GM21447 (cell line): ENCODE results near the gene RSBN1.
"Not testable (repeated sequence)": the region's sequence is repeated elsewhere in the genome, so short reads cannot be mapped to it uniquely, and the experiment has no call there.

Source experiments
- ATAC-seq: cut with Tn5 transposase; IDR thresholded peaks from one replicate; pipeline ENCODE4 v1.9.1; 2021; ENCODE audit not compliant: unreplicated experiment

Gene RSBN1

DNA sequence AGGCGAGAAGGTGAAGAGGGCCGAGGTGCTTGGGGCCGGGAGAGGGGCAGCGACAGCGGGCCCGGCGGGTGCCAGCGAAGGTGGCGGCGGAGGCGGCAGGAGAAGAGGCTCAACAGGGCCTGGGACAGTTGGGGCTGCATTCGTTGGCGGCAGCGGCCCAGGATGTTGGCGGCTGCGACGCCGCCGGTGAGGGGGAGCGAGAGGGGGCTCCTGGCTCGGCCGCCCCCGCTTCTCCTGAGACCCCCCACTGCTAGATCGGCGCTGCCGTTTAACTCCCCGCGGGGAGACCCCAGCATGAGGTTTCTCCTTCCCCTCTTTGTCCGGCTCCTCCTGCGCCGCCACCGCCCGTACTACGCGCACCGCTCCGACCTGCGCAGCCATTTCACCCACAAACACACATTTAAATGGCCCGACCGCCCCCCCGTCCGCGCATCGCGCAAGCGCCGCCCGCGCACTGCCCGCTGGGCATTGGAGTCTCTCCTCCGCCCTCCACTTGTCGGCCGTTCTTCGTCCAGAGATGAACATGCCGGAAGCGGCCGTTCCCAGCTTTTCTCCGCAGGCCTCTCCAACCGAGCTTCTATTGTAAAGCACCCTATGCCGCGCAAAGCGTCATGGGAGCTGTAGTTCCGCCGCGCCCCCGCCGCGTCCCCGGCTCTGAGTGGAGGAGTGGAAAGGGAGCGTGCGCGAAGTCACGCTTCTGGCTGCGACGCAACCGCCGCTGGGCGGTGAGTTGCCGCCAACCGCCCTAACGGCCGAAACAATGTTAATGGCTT is at the start of gene RSBN1:
TSS of gene RSBN1 (minus strand) at position 589 of the 773 bp plus-strand sequence. CDS start at position 525, 64 bp downstream.
- ATAC-seq: peak; percentile 90

DNA sequence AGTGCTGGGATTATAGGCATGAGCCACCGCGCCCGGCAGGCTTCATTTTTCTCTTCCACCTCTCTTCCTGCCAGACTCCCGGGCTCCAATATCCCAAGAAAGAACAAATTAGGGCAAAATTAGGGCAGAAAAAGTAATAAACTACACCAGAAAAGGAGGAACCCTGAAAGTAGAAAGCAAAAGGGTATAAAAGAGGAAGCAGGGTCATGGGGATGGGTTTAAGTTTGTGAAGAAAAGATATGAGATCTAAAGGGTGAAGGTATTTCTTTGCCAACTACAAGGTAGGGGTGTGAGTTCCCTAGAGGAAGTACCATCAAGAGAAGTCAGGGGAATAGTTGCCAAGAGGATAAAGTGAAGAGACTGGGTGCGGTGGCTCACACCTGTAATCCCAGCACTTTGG is 49.4 kb upstream of the RSBN1 start:
- no peak for ATAC-seq

DNA sequence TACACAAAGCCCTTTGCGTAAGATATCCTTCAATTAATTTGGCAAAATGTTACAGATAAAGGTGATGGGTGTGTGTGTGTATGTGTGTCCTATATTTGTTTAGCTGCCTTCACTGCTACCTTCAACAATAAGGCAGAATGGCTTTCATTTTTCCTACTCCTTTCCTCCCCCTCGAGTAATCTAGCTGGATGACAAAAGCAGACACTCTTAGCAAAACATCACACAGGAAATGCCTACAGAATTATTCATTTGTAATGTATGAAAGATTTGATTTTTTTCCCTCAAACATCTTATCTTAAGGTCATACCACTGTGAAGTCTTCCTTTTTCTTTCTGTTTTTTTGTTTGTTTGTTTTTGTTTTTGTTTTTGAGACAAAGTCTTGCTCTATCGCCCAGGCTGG is 48.6 kb upstream of the RSBN1 start:
- ATAC-seq: no peak

DNA sequence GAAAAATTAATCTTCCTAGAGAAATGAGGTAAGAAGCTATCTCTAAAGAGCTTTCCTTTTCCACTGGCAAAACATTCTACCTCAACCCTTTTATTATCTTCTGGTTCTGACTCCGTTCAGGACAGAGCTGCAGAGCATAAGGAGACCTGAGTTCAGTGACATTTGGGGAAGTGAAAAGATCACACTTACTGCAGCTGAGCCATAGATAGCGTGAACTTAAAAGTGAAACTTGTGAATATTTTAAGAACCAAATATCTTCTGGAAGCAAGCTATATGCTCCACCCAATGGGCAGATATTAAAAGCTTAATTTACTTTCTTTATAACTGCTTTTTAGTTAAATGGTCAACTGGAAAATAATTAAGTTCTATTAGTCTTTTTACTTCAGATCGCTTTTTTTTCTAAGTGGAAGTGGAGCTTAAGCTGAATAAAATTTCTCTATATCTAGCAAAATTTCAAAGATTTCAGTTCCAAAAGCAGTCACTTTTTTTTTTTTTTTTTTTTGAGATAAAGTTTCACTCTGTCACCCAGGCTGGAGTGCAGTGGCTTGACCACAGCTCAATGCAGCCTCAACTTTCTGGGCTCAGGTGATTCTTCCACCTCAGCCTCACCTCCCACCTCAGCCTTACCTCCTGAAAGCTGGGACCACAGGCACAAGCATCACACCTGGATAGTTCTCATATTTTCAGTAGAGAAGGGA is 47.4 kb upstream of the RSBN1 start:
- peak; percentile 87 for ATAC-seq

DNA sequence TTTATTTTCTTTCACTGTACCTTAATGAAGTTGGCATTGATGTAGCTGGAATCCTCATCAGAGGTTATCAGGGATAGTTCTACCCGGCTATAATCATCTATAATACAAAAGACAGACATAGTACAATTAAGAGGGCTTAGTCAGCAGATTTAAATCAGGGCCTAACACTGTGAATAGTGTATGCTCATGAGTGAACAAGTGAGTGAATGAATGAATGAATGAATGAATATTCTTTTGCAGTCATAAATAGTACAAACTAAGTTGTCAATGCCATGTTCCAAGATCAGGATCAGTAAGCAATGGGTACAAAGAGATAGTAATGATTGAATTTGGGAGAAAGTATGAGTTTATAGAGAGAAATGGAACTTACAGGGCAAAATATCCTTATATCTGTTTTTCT is 46.7 kb upstream of the RSBN1 start:
- ATAC-seq: no peak

DNA sequence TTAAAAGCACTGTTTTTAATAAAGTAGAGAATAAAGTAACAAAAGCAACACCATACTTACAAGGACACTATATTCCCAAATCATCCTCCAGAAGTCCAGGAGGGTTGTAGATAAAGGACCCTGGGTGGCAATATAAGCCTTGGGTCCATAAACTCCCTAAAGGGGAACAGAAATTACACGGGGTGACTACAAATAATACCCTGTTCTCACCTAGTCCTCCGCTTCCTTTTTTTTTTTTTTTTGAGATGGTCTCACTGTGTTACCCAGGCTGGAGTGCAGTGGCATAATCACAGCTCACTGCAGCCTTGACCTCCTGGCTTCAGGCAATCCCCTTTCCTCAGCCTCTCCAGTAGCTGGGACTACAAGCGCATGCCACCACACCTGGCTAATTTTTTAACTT is 46.1 kb upstream of the RSBN1 start:
- ATAC-seq: peak; percentile 39

DNA sequence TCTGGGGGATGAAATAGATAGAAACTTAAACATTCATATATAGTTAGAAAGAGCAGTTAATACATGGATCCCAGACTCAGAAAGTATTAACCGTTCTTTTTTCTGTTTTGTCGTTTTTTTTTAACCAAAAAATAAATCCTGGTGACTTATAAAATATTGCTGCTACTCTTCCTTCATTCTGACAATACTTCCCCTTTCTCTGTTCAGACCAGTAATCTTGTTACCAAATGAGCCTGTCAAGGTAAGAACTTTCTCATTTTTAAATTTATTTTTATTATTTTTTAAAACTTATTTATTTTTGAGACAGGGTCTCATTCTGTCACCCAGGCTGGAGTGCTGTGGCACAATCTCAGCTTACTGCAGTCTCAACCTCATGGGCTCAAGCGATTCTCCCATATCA is 45.5 kb upstream of the RSBN1 start:
- no peak for ATAC-seq

DNA sequence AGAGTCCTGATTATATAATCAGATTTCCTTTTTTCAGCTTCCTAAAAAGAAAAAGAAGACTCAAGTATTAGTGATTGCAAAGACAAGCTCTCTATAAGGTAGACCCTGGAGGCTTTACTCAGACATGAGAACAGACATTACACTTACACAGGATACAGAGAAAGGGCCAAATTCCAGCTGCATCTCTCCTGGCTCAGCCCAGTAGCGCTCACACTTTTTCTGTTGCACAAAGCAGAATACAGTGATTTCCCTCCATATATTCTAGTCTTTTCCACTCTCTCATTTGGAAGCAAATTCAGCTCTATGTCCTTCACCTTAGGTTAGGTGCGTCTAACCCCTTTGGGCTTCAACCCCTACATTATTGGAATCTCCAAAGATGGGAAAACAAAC is 44.1 kb upstream of the RSBN1 start:
- no peak for ATAC-seq

DNA sequence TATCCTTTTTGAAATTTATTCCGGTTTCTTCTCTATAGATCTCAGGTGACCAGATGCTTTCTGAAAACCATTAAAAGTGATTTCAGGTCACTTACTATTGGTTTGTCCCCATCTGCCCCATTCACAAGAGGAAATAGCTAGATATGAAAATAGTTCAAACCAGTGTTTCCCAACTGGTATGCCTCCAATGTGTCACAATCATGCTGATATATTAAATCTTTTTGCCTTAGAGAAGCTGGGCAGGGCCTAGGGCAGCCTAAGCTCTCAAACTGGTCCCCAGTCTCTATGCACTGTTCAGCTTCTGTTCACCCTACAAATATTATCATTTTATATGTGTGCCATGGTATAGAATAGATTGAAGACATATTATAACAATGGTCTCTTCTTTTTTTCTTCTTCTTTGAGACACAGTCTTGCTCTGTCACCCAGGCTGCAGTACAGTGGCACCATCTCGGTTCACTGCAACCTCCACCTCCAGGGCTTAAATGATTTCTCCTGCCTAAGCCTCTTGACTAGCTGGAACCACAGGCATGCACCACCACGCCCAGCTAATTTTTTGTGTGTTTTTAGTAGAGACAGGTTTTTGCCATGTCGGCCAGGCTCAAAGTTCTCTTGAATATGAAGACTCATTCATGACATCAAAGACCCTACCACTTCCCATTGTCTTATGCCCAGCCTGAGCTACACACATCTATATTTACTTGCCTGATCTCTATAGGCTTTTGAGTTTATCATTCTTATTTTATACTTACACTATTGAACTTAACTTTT is 43.5 kb upstream of the RSBN1 start:
- no peak for ATAC-seq

DNA sequence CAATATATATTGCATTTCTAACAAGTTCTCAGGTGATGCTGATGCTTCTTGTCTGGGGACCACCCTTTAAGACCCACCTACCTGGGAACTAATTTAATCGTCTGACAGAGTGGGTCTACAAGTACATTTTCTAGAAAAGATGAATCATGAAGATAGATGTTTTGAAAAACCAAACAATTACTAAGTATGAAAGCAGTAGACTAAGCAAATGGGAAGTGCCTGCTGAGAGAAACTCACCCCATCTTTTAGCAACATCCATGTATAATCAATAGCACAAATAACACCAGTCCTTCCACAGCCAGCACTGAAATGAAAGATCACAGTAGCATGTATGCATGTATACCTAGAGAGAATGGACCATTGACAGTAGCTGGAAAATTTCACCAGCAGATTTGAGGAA is 42.0 kb upstream of the RSBN1 start:
- no peak for ATAC-seq

DNA sequence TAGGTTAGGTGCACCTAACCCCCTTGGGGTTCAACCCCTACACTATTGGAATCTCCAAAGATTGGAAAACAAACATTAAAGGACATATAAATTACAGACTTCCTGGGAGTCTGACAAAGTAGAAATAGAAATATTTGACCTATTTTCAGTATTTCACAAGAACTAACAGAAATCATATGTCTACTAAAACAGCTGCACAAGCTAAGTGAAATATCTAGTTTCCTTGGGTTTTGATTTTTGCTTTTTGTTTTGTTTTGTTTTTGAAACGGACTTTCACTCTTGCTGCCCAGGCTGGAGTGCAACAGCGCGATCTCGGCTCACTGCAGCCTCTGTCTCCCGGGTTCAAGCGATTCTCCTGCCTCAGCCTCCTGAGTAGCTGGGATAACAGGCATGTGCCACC is 40.4 kb upstream of the RSBN1 start:
- ATAC-seq: not testable (repeated sequence)

DNA sequence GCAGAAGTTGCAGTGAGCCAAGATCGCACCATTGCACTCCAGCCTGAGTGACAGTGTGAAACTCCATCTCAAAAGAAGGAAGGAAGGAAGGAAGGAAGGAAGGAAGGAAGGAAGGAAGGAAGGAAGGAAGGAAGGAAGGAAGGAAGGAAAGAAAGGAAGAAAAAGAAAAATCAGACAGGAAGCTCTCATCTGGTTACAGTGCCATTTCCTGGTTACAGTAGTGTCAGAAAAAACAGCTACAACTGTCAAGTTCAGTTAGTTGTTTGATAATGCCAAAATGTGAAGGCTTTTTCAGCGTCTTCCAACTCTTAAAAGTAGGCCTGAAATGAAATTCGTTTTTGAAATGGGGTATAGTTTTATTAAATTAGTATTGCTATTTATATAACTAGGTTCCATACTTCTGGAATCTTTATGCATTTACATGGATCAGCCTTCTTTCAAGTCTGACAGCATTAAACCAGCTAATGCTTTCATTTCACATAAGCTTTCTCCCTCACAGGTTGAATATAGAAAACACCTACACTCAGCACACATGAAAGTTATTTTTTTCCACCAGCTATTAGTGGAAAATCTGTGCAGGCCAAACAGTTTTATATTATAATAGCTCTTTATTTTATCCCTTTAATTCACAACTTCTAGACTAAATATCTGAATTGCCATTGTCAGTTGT is 38.0 kb upstream of the RSBN1 start:
- ATAC-seq: no peak

DNA sequence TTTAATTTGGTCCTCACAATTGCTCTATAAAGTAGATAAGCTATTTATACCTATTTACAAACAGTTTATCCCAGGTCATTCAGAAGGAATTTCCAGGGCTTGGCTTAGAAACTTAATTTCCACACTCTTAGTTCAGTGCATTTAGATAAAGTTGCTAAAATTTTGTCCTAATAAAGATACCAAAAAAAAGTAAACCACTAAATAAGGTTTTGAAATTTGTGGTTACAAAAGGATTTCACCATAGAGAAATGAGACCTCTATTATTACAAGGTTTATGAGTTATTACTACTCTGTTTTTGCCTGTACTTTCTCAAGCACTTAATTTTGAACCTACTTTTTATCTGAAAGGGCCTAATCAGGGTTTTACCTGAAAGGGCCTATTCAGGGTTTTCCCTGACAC is 36.8 kb upstream of the RSBN1 start:
- ATAC-seq: no peak

DNA sequence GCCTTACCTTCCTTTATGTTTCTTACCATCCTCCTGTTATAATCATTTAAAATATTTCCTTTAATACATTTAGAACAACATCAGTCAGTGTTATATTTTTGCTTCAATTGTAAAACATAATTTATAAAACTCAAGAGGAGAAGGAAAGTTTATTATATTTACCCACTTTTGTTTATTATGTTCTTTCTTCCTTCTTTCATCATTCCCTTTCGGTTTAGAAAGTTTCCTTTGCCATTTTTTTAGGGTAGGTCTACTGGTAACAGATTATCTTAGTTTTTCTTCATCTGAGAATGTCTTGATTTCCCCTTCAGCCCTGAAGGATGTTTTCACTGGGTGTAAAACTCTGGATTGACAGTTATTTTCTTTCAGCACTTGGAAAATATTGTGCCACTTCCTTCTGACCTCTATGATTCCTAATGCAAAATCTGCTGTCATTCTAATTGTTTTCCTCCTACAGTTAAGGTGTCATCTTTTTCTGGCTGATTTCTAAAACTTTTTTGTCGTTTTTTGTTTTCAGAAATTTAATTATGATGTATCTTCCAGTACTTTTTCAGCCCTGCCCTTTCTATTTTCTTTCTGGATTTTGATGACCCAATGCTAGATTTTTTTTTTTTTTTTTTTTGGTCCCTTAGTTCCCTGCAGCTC is 34.2 kb upstream of the RSBN1 start:
- ATAC-seq: no peak

DNA sequence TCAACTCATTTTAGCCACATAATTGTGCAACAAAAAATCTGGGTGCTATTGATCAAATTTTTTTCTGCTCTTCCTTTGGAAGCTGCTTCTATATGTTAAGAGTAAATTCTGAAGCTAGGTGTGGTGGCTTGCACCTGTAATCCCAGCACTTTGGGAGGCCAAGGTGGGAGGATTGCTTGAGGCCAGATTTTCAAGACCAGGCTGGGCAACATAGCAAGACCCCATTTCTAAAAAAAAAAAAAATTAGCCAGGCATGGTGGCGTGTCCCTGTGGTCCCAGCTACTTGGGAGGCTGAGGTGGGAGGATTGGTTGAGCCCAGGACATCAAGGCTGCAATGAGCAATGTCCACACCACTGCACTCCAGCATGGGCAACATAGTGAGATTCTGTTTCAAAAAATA is 24.3 kb upstream of the RSBN1 start:
- ATAC-seq: no peak

DNA sequence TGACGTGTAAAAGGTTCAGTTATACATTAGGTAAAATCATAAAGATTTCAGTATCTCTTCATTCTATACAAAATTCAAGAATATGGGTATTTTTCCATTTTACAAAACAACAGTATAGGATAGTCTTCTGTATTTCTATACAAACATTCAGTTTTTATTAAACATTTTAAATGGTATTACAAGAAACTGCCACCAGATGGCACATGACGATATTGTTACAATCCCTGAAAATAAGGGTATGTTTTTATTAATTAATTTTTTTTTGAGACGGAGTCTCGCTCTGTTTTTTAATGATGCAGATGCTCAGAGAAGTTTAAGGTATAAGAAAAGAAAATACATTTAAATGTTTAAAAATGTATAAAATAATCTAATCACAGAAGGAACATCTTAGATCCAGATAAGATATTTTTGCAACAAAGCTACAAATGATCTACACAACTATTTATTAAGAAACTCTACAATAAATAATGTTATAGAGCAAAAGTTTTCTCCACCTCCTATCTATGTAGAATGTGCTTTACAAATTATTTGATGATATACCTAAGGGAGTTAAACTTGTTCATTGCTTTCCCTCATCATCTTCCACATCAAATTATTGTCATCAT is 23.5 kb upstream of the RSBN1 start:
- no peak for ATAC-seq

DNA sequence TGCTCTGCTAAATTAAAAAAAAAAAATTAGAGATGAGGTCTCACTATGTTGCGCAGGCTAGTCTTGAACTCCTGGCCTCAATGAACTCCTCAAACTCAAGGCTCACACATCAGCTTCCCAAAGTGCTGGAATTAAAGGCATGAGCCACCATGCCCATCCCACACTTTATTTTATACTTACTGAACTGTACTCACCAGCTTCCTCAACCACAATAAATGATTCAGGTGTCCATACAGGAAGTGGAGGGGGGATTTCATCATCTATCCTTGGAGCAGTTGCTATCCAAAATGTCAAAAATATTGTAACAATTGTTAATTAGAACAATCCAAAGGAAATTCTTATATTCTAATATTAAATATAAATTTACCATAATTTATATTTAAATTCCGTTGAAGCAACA is 22.4 kb upstream of the RSBN1 start:
- ATAC-seq: no peak

DNA sequence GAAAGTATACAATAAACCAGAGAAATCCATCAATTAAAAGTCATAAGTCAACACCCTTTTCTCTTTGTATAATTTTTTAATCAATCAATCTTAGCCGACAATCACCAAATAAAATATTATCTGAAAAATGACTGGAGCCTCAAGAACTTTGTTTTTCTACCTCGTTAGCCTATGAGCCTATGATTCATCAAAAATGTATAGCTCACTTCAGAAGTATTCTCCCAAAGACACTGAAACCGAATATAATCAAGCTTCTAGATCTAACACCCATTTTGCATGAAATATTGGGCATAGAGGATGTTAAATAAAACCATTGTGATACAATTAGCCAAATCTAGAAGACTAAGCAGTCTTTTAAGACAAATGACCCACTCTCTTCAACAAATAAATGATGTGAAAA is 17.8 kb upstream of the RSBN1 start:
- ATAC-seq: no peak

DNA sequence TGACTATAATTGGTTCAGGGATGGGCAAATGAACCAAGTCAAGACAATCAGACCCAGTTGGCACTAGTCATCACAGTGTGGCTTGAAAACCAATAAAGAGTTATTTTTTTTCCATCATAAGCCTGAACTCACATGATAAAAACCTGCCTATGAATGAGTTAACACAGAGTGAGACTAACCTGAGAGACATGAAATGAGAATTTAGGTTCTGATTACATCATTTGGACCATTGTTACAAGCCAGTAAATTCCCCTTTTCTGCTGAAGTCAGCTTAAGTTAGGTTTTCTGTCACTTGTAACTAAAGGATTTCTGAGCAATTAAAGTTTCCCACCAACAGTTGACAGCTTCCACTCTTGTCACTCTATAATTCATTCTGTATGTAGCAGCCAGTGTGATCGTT is 9.6 kb upstream of the RSBN1 start:
- ATAC-seq: no peak

DNA sequence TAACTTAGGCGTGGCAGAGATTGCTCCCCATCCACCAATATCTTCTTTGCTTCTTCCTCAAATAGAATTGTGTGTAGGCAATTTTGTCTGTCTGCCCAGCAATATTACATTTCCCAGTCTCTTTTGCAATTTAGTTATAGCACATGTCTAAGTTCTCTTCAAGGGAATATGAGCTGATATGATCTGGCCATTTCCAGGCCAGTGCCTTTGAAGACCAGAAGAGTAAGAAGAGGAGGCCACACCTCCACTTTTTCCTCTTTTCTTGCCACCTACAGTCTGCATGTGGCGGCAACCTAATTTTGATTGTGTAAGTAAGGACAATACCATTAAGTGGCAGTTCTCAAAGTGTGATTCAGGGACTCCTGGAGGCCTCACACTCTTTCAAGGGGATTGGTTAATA is 6.3 kb upstream of the RSBN1 start:
- ATAC-seq: no peak

DNA sequence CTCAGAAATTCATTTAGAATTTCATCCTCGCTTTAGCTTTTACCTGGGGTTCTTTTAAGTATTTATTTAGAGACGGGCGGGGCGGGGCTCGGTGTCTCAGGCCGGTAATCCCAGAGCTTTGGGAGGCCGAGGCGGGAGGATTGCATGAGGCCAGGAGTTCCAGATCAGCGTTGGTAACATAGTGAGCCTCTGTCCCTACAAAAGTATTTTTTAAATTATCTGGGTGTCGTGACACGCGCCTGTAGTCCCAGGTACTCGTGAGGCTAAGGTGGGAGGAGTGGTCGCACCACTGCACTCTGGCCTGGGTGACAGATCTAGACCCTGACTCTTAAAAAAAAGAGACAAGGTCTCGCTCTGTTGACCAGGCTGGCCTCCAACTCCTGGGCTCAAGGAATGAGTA is 942 bp upstream of the RSBN1 start:
- ATAC-seq: no peak
